Neural cell (in vitro differentiated cells): ENCODE results near the gene FCN1. TPM values are rescaled to one million over a fixed set of nuclear protein-coding genes. Genes with fewer than 3 reads are reported as not detected.

Experiments used
- H2AFZ ChIP-seq: fragments of 200-600, 300-800 bp; sonication (generic), shearing (Covaris generic); 2 replicates; pipeline ENCODE4 v1.6.0; 2014; ENCODE audit warnings: low read depth, mild to moderate bottlenecking, antibody characterized with exemption, low read length, moderate library complexity
- H3F3A ChIP-seq: fragments of 200-600 bp; shearing (Covaris generic); 2 replicates; pipeline ENCODE4 v1.6.1; 2016; ENCODE audit warnings: mild to moderate bottlenecking, moderate library complexity, mixed read lengths, antibody characterized with exemption, low read length; ENCODE audit not compliant: insufficient read depth, poor library complexity, severe bottlenecking
- H3K27ac ChIP-seq: fragments of 200-600, 300-800 bp; sonication (generic), shearing (Covaris generic); 2 replicates; pipeline ENCODE4 v1.5.1; 2014; ENCODE audit warnings: mild to moderate bottlenecking, low read length, moderate library complexity
- H3K27me3 ChIP-seq: fragments of 300-800, 200-600 bp; sonication (generic), shearing (Covaris generic); 2 replicates; pipeline ENCODE4 v1.6.0; 2014; ENCODE audit warnings: mild to moderate bottlenecking, low read depth, low read length, moderate library complexity; ENCODE audit not compliant: insufficient read depth
- H3K36me3 ChIP-seq: fragments of 300-800, 200-600 bp; sonication (generic), shearing (Covaris generic); 2 replicates; pipeline ENCODE4 v1.5.1; 2014; ENCODE audit warnings: mild to moderate bottlenecking, antibody characterized with exemption, low read length, moderate library complexity; ENCODE audit not compliant: insufficient read depth
- H3K4me2 ChIP-seq: fragments of 300-800, 200-600 bp; sonication (generic), shearing (Covaris generic); 2 replicates; pipeline ENCODE4 v1.6.0; 2014; ENCODE audit warnings: mild to moderate bottlenecking, low read length
- H3K4me3 ChIP-seq: fragments of 300-800, 200-600 bp; sonication (generic), shearing (Covaris generic); 2 replicates; pipeline ENCODE4 v1.5.1; 2014; ENCODE audit warnings: mild to moderate bottlenecking, low read length, moderate library complexity
- H3K79me2 ChIP-seq: fragments of 200-600 bp; shearing (Covaris generic); replicated peaks from 2 replicates; pipeline ENCODE4 v1.6.0; 2014; ENCODE audit warnings: mild to moderate bottlenecking, low read length, moderate library complexity; ENCODE audit not compliant: insufficient read depth
- H3K9ac ChIP-seq: fragments of 300-800, 200-600 bp; sonication (generic), shearing (Covaris generic); 2 replicates; pipeline ENCODE4 v1.6.1; 2016; ENCODE audit warnings: mild to moderate bottlenecking, low read length, mixed read lengths
- H3K9me2 ChIP-seq: fragments of 200-600 bp; shearing (Covaris generic); 2 replicates; pipeline ENCODE4 v1.6.1; 2016; ENCODE audit warnings: mild to moderate bottlenecking, low read length, mixed read lengths; ENCODE audit not compliant: insufficient read depth
- H3K9me3 ChIP-seq: fragments of 200-600, 300-800 bp; sonication (generic), shearing (Covaris generic); 2 replicates; pipeline ENCODE4 v1.6.1; 2016; ENCODE audit warnings: mild to moderate bottlenecking, mixed run types, low read length, moderate library complexity, mixed read lengths
- H4K20me1 ChIP-seq: fragments of 200-600 bp; shearing (Covaris generic); 2 replicates; pipeline ENCODE4 v1.6.1; 2016; ENCODE audit warnings: mild to moderate bottlenecking, mixed run types; ENCODE audit not compliant: insufficient read depth
- EP300 ChIP-seq: fragments of 450-650 bp; conservative IDR thresholded peaks from 2 replicates; pipeline ENCODE4 v1.6.1; 2014; ENCODE audit warnings: antibody characterized with exemption, mild to moderate bottlenecking, moderate library complexity; ENCODE audit not compliant: poor library complexity, severe bottlenecking
- EZH2 ChIP-seq: fragments of 200-600, 300-800 bp; shearing (Covaris generic), sonication (generic); IDR thresholded peaks from 2 replicates; pipeline ENCODE4 v1.6.1; 2014; ENCODE audit warnings: antibody characterized with exemption, low read length, borderline replicate concordance, mild to moderate bottlenecking; ENCODE audit not compliant: insufficient read depth, poor library complexity, severe bottlenecking
- MXI1 ChIP-seq: fragments of 450-650 bp; conservative IDR thresholded peaks from 2 replicates; pipeline ENCODE4 v1.6.1; 2014; ENCODE audit warnings: antibody characterized with exemption, mild to moderate bottlenecking; ENCODE audit not compliant: poor library complexity, severe bottlenecking
- POLR2AphosphoS5 ChIP-seq: IDR thresholded peaks from 2 replicates; pipeline ENCODE4 v1.6.1; 2012
- RAD21 ChIP-seq: fragments of 450-650 bp; conservative IDR thresholded peaks from 2 replicates; pipeline ENCODE4 v1.6.1; 2014; ENCODE audit warnings: antibody characterized with exemption, mild to moderate bottlenecking, moderate library complexity
- REST ChIP-seq: IDR thresholded peaks from 2 replicates; pipeline ENCODE4 v1.6.1; 2012; ENCODE audit warnings: borderline replicate concordance
- SMC3 ChIP-seq: fragments of 450-650 bp; conservative IDR thresholded peaks from 2 replicates; pipeline ENCODE4 v1.6.1; 2014; ENCODE audit warnings: antibody characterized with exemption, mild to moderate bottlenecking, moderate library complexity; ENCODE audit not compliant: poor library complexity
- TAF1 ChIP-seq: IDR thresholded peaks from 2 replicates; pipeline ENCODE4 v1.6.1; 2012; ENCODE audit warnings: low read depth
- polyA plus RNA-seq: library from polyadenylated mRNA; depleted of rRNA; stranded (reverse); fragments of >200 nt; gene quantifications from 2 replicates; pipeline ENCODE4 v1.2.3, GENCODE V29; 2014
- TF ChIP-seq, protein P1 (sequence below): fragments of 450-650 bp; IDR thresholded peaks from 2 replicates; pipeline ENCODE4 v1.5.1; 2014; ENCODE audit warnings: antibody characterized with exemption, mild to moderate bottlenecking, moderate library complexity; ENCODE audit not compliant: poor library complexity, severe bottlenecking

Gene FCN1
- polyA plus RNA-seq, 1 donor from 2014 or later: not detected

GRCh38 chr9:134919303-134919702 is 1.6 kb upstream of the FCN1 start:
- no peaks in the 10 kb centered on the region for H3K79me2 ChIP-seq
- no peak overlapping the region for H3K4me2 ChIP-seq
- H4K20me1 ChIP-seq: no peaks in the 10 kb centered on the region
- H3F3A ChIP-seq: no peaks in the 10 kb centered on the region
- H2AFZ ChIP-seq: no peak overlapping the region
- H3K27me3 ChIP-seq: no peaks in the 10 kb centered on the region
- no peaks in the 10 kb centered on the region for H3K36me3 ChIP-seq
- H3K9me2 ChIP-seq: no peaks in the 10 kb centered on the region
- H3K9ac ChIP-seq: no peak overlapping the region
- no peaks in the 10 kb centered on the region for H3K9me3 ChIP-seq
- H3K27ac ChIP-seq: no peak overlapping the region
- H3K4me3 ChIP-seq: no peak overlapping the region
- no peak for TF ChIP-seq TAF1
- TF ChIP-seq REST: no peak
- no peak for TF ChIP-seq EZH2
- no peak for TF ChIP-seq RAD21
- no peak for TF ChIP-seq SMC3
- no peak for TF ChIP-seq MXI1
- no peak for TF ChIP-seq EP300
- TF ChIP-seq, protein P1, sequence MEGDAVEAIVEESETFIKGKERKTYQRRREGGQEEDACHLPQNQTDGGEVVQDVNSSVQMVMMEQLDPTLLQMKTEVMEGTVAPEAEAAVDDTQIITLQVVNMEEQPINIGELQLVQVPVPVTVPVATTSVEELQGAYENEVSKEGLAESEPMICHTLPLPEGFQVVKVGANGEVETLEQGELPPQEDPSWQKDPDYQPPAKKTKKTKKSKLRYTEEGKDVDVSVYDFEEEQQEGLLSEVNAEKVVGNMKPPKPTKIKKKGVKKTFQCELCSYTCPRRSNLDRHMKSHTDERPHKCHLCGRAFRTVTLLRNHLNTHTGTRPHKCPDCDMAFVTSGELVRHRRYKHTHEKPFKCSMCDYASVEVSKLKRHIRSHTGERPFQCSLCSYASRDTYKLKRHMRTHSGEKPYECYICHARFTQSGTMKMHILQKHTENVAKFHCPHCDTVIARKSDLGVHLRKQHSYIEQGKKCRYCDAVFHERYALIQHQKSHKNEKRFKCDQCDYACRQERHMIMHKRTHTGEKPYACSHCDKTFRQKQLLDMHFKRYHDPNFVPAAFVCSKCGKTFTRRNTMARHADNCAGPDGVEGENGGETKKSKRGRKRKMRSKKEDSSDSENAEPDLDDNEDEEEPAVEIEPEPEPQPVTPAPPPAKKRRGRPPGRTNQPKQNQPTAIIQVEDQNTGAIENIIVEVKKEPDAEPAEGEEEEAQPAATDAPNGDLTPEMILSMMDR: no peak
- TF ChIP-seq POLR2AphosphoS5: no peak

DNA sequence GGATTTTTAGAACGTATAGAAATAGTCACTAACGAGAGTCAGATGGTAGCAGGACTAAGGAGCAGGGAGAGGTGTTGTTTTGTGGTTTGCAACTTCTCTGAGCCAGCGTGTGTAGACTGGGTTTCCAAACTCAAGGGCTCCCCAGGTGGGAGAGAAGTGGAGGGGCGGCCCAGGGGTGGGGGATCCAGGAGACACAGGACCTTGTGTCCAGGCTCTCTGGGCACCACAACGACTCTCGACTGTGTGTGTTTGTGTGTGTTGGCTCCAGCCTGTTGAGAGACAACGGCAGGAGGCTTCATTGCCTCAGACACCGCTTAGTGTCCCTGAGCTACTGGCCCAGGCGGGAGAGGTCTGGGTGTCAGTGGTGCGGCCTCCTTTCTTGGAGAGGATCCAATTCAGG is 934 bp upstream of the FCN1 start:
- H3K9me3 ChIP-seq: no peaks in the 10 kb centered on the region
- no peak overlapping the region for H3K9ac ChIP-seq
- H2AFZ ChIP-seq: no peak overlapping the region
- no peaks in the 10 kb centered on the region for H4K20me1 ChIP-seq
- TF ChIP-seq REST (no peak), TAF1 (no peak), RAD21 (no peak), SMC3 (no peak), POLR2AphosphoS5 (no peak), MXI1 (no peak), EZH2 (no peak), EP300 (no peak)
- TF ChIP-seq, protein P1: no peak
- H3K9me2 ChIP-seq: no peaks in the 10 kb centered on the region
- no peak overlapping the region for H3K4me3 ChIP-seq
- H3K36me3 ChIP-seq: no peaks in the 10 kb centered on the region
- H3K27me3 ChIP-seq: no peaks in the 10 kb centered on the region
- H3K4me2 ChIP-seq: no peak overlapping the region
- no peaks in the 10 kb centered on the region for H3K79me2 ChIP-seq
- no peak overlapping the region for H3K27ac ChIP-seq
- H3F3A ChIP-seq: no peaks in the 10 kb centered on the region
